ENCODE results near the gene AMPH. TPM values are rescaled to one million over a fixed set of nuclear protein-coding genes. Genes with fewer than 3 reads are reported as not detected.

The AMPH gene
- total RNA-seq = not detected in 2 replicates

GRCh38 chr7:38630720-38631673, at the start of gene AMPH:
Gene AMPH (minus strand): TSS chr7:38631373. CDS start chr7:38631351, 22 bp downstream.

